ENCODE data around the gene RASSF3. TPM values are rescaled to one million over a fixed set of nuclear protein-coding genes. Genes with fewer than 3 reads are reported as not detected.

Gene RASSF3
- total RNA-seq, 1 experiment from 2014 or later = 107 TPM

- POLR2A ChIA-PET = interaction anchor here (0.6 kb wide), 1 partner anchor 59 kb away, joined by 5 read pairs; no protein-coding TSS in a partner anchor
- BruUV-seq (replicated peaks) = no TSS peak
- no peak for TF ChIP-seq CTCF (IDR thresholded peaks at IDR 0.05)
- no peak for TF ChIP-seq TCF7L2 (IDR thresholded peaks at IDR 0.05; ENCODE audit: low read depth, low read length)
- no peak for TF ChIP-seq SIN3A (IDR thresholded peaks at IDR 0.05; ENCODE audit: borderline replicate concordance, insufficient read depth, low read depth, low read length)
- TF ChIP-seq POLR2AphosphoS5 (IDR thresholded peaks at IDR 0.05; ENCODE audit: low read depth, low read length) = no peak
- no peak for TF ChIP-seq REST (IDR thresholded peaks at IDR 0.05; ENCODE audit: insufficient read depth in 1 of 2, low read depth in 2 of 2, low read length in 1 of 2)
- in situ Hi-C loops (cut with HindIII; ENCODE audit: low pct_unique_long_range_greater_than_20kb, low sequenced_read_pairs) (no loop called here), intact Hi-C loops (cut with micrococcal nuclease; ENCODE audit: unreplicated experiment) (no loop called here)
- peaks cover 47% of the 10 kb centered on the region for H3K4me1 ChIP-seq (ENCODE audit: control insufficient read depth, insufficient read depth, low read length)
- no peaks in the 10 kb centered on the region for H3K36me3 ChIP-seq (ENCODE audit: control insufficient read depth, insufficient read depth, low read length)
- ATAC-seq (no peak), DNase-seq (ENCODE audit: low read depth, low spot score) (no peak)
- no peaks in the 10 kb centered on the region for H3K9me3 ChIP-seq (ENCODE audit: control insufficient read depth, insufficient read depth, low read depth, low read length)
- CTCF ChIA-PET = no interaction called here
- no peak overlapping the region for H3K4me3 ChIP-seq (ENCODE audit: low read depth in 2 of 2, low read length in 2 of 2)
- H3K27ac ChIP-seq (ENCODE audit: low read length) = no peak overlapping the region
- H3K27me3 ChIP-seq (ENCODE audit: control insufficient read depth, insufficient read depth, low read length) = no peaks in the 10 kb centered on the region
Observed at GRCh38 chr12:64683816-64684543, 73.7 kb downstream of the RASSF3 start.

- H3K9me3 ChIP-seq (ENCODE audit: control insufficient read depth, insufficient read depth, low read depth, low read length) = no peaks in the 10 kb centered on the region
- peaks cover 36% of the 10 kb centered on the region for H3K4me1 ChIP-seq (ENCODE audit: control insufficient read depth, insufficient read depth, low read length)
- H3K27me3 ChIP-seq (ENCODE audit: control insufficient read depth, insufficient read depth, low read length) = no peaks in the 10 kb centered on the region
- in situ Hi-C loops (cut with HindIII; ENCODE audit: low pct_unique_long_range_greater_than_20kb, low sequenced_read_pairs) (no loop called here), intact Hi-C loops (cut with micrococcal nuclease; ENCODE audit: unreplicated experiment) (no loop called here)
- TF ChIP-seq CTCF (IDR thresholded peaks at IDR 0.05) = no peak
- TF ChIP-seq POLR2AphosphoS5 (IDR thresholded peaks at IDR 0.05; ENCODE audit: low read depth, low read length) = no peak
- no peak for TF ChIP-seq TCF7L2 (IDR thresholded peaks at IDR 0.05; ENCODE audit: low read depth, low read length)
- DNase-seq (ENCODE audit: low read depth, low spot score) (no peak), ATAC-seq (no peak)
- BruUV-seq (replicated peaks) = no TSS peak
- CTCF ChIA-PET = no interaction called here
- POLR2A ChIA-PET = no interaction called here
- H3K36me3 ChIP-seq (ENCODE audit: control insufficient read depth, insufficient read depth, low read length) = 0 out of 2 replicates have a peak, but pooled peaks cover 2% of the 10 kb centered on the region
- no peak overlapping the region for H3K4me3 ChIP-seq (ENCODE audit: low read depth in 2 of 2, low read length in 2 of 2)
- H3K27ac ChIP-seq (ENCODE audit: low read length) = no peak overlapping the region
Observed at GRCh38 chr12:64685050-64685449, 74.8 kb downstream of the RASSF3 start.

Data from Panc1 (cell line).